MM.1S (cell line): Measurements from ENCODE around the gene C16orf78.
A peak's percentile ranks its signal among the peaks of the same experiment; 100 is the strongest.

Source experiments
- DNase-seq: peaks from one replicate; pipeline ENCODE4 v3.0.0-alpha.2; 2015
- H2AFZ ChIP-seq: fragments of 300-600 bp; sonication (generic); 2 replicates; pipeline ENCODE4 v1.6.0; 2016; ENCODE audit warnings: antibody characterized with exemption, low read length
- H3F3A ChIP-seq: fragments of 300-600 bp; sonication (generic); 2 replicates; pipeline ENCODE4 v1.6.1; 2016; ENCODE audit warnings: mild to moderate bottlenecking, antibody characterized with exemption, low read length, moderate library complexity, mixed read lengths; ENCODE audit not compliant: insufficient read depth
- H3K27ac ChIP-seq: fragments of 300-600 bp; sonication (generic); 2 replicates; pipeline ENCODE4 v1.5.1; 2016; ENCODE audit warnings: mild to moderate bottlenecking, low read length
- H3K27me3 ChIP-seq: fragments of 300-600 bp; sonication (generic); replicated peaks from 2 replicates; pipeline ENCODE4 v1.6.0; 2016; ENCODE audit warnings: low read length; ENCODE audit not compliant: insufficient read depth
- H3K36me3 ChIP-seq: fragments of 300-600 bp; sonication (generic); replicated peaks from 2 replicates; pipeline ENCODE4 v1.6.1; 2016; ENCODE audit warnings: mild to moderate bottlenecking, low read length, mixed read lengths; ENCODE audit not compliant: insufficient read depth
- H3K4me1 ChIP-seq: fragments of 300-600 bp; sonication (generic); 2 replicates; pipeline ENCODE4 v1.6.1; 2016; ENCODE audit warnings: low read length, mixed read lengths
- H3K4me2 ChIP-seq: fragments of 300-600 bp; sonication (generic); 2 replicates; pipeline ENCODE4 v1.6.0; 2016; ENCODE audit warnings: low read depth, low read length
- H3K4me3 ChIP-seq: fragments of 300-600 bp; sonication (generic); 2 replicates; pipeline ENCODE4 v1.5.1; 2016; ENCODE audit warnings: low read length, mixed read lengths
- H3K79me2 ChIP-seq: fragments of 300-600 bp; sonication (generic); 2 replicates; pipeline ENCODE4 v1.6.1; 2016; ENCODE audit warnings: mixed run types, low read length, mixed read lengths
- H3K9ac ChIP-seq: fragments of 300-600 bp; sonication (generic); 2 replicates; pipeline ENCODE4 v1.6.1; 2016; ENCODE audit warnings: low read length, mixed read lengths
- H3K9me2 ChIP-seq: fragments of 300-600 bp; sonication (generic); replicated peaks from 2 replicates; pipeline ENCODE4 v1.6.1; 2016; ENCODE audit warnings: mild to moderate bottlenecking, low read length, mixed read lengths; ENCODE audit not compliant: insufficient read depth
- H3K9me3 ChIP-seq: fragments of 300-600 bp; sonication (generic); replicated peaks from 2 replicates; pipeline ENCODE4 v1.6.1; 2016; ENCODE audit warnings: mild to moderate bottlenecking, low read length, mixed read lengths; ENCODE audit not compliant: insufficient read depth
- H4K20me1 ChIP-seq: fragments of 300-600 bp; sonication (generic); 2 replicates; pipeline ENCODE4 v1.6.1; 2016; ENCODE audit warnings: mild to moderate bottlenecking, low read length, moderate library complexity, mixed read lengths; ENCODE audit not compliant: insufficient read depth
- EZH2 ChIP-seq: fragments of 300-600 bp; sonication (generic); optimal IDR thresholded peaks from 2 replicates; pipeline ENCODE3; 2017; ENCODE audit warnings: low read depth, mild to moderate bottlenecking, antibody characterized with exemption, low read length, mixed read lengths
- EZH2phosphoT487 ChIP-seq: fragments of 300-600 bp; sonication (generic); IDR thresholded peaks from 2 replicates; pipeline ENCODE4 v1.6.1; 2018; ENCODE audit warnings: antibody characterized with exemption, low read length
- TF ChIP-seq, protein P1 (sequence below): fragments of 300-600 bp; sonication (generic); IDR thresholded peaks from 2 replicates; pipeline ENCODE4 v1.5.1; 2016; ENCODE audit warnings: antibody characterized with exemption, low read length, mixed read lengths

Gene C16orf78

DNA sequence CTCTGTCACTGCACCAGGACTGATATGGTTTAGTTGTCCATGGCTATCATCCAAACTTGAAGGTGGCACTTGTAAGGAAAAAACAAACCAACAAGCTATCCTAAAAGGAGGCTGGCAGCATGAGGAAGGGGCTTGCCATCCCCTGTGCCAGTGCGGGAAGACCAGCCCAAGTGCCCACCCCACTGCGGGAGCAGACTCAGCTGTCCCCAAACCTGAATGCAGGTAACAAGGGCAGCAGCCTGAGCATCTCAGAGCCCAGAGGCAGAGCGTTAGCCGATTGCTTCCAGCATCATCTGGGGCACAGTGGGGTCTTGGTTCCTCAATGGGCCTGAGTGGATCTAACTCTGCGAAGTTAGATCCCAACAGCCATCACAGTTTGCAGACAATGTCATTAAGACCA, 29.2 kb upstream of the C16orf78 start:
- no peak for DNase-seq
- Histone ChIP-seq H3K27me3 (peaks cover 9% of the 10 kb centered on the region; the same call in 1 of the 2 replicates), H4K20me1 (no peaks in the 10 kb centered on the region), H3F3A (no peaks in the 10 kb centered on the region), H3K27ac (no peak overlapping the region), H3K4me2 (no peak overlapping the region), H3K9ac (no peak overlapping the region), H3K4me1 (no peaks in the 10 kb centered on the region), H3K79me2 (no peaks in the 10 kb centered on the region), H3K4me3 (no peak overlapping the region), H3K9me2 (no peaks in the 10 kb centered on the region), H2AFZ (no peak overlapping the region), H3K9me3 (no peaks in the 10 kb centered on the region), H3K36me3 (no peaks in the 10 kb centered on the region)
- TF ChIP-seq EZH2phosphoT487, result no peak
- TF ChIP-seq, protein P1, sequence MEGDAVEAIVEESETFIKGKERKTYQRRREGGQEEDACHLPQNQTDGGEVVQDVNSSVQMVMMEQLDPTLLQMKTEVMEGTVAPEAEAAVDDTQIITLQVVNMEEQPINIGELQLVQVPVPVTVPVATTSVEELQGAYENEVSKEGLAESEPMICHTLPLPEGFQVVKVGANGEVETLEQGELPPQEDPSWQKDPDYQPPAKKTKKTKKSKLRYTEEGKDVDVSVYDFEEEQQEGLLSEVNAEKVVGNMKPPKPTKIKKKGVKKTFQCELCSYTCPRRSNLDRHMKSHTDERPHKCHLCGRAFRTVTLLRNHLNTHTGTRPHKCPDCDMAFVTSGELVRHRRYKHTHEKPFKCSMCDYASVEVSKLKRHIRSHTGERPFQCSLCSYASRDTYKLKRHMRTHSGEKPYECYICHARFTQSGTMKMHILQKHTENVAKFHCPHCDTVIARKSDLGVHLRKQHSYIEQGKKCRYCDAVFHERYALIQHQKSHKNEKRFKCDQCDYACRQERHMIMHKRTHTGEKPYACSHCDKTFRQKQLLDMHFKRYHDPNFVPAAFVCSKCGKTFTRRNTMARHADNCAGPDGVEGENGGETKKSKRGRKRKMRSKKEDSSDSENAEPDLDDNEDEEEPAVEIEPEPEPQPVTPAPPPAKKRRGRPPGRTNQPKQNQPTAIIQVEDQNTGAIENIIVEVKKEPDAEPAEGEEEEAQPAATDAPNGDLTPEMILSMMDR, result no peak

DNA sequence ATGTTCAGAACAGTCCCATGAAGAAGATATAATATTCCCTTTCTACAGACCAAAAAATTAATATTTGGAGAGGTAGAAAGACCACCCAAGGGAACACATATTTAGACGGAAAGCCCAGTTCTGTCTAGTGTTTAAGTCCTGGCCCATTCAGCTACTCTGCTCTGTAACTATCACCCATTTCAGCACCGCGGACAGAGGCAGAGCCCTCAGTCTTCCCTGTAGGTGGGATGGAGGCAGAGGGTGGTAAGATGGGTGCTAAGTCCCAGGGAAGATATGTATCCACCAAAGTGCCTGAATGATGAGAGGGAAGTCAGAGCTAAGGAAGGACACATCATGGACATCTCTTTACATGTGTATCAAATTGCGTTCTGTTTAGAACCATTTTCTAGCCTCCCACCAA, 27.8 kb upstream of the C16orf78 start:
- H3K9ac ChIP-seq, result no peak overlapping the region
- peaks cover 10% of the 10 kb centered on the region; the same call in 1 of the 2 replicates for H3K27me3 ChIP-seq
- no peaks in the 10 kb centered on the region for H3K4me1 ChIP-seq
- no peak overlapping the region for H2AFZ ChIP-seq
- TF ChIP-seq, protein P1, result no peak
- TF ChIP-seq EZH2, result no peak
- TF ChIP-seq EZH2phosphoT487, result no peak
- DNase-seq, result peak; percentile 32
- H4K20me1 ChIP-seq, result no peaks in the 10 kb centered on the region
- H3K4me3 ChIP-seq, result no peak overlapping the region
- no peak overlapping the region for H3K4me2 ChIP-seq
- H3K9me2 ChIP-seq, result no peaks in the 10 kb centered on the region
- H3K27ac ChIP-seq, result no peak overlapping the region
- H3K79me2 ChIP-seq, result no peaks in the 10 kb centered on the region
- H3F3A ChIP-seq, result no peaks in the 10 kb centered on the region
- H3K9me3 ChIP-seq, result no peaks in the 10 kb centered on the region
- H3K36me3 ChIP-seq, result no peaks in the 10 kb centered on the region

DNA sequence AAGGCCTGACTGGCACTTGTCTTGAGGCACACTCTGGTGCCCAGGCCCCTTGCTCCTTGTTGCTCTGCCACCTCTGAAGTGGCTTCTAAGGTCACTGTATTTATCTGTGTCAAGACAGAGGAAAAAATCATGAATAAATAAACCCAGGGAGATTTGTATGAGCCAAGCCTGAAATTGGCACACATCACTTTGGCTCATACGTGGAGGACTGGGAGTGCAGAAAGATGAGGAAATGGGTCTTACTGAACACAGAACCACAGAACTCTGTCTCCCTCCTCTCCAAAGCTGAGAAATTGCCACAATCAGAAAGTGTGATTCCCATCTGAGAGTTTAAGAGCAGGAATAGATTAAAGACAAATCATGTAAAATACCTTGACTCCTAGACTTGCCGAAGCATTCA, 27.1 kb upstream of the C16orf78 start:
- H3K27ac ChIP-seq, result no peak overlapping the region
- H3K4me3 ChIP-seq, result no peak overlapping the region
- no peaks in the 10 kb centered on the region for H3F3A ChIP-seq
- TF ChIP-seq, protein P1, result no peak
- no peak for TF ChIP-seq EZH2
- no peaks in the 10 kb centered on the region for H3K4me1 ChIP-seq
- no peak overlapping the region for H3K4me2 ChIP-seq
- DNase-seq, result no peak
- H3K36me3 ChIP-seq, result no peaks in the 10 kb centered on the region
- no peak overlapping the region for H3K9ac ChIP-seq
- H3K79me2 ChIP-seq, result no peaks in the 10 kb centered on the region
- peaks cover 7% of the 10 kb centered on the region; the same call in 1 of the 2 replicates for H3K27me3 ChIP-seq
- no peak overlapping the region for H2AFZ ChIP-seq
- H4K20me1 ChIP-seq, result no peaks in the 10 kb centered on the region
- H3K9me3 ChIP-seq, result no peaks in the 10 kb centered on the region
- H3K9me2 ChIP-seq, result no peaks in the 10 kb centered on the region
